ENCODE data around the gene P2RX2. TPM values are rescaled to one million over a fixed set of nuclear protein-coding genes. Genes with fewer than 3 reads are reported as not detected.

The P2RX2 gene
- total RNA-seq, 4 donors from 2014 or later = 0.74 to 2.8 TPM; not detected in 2

DNA sequence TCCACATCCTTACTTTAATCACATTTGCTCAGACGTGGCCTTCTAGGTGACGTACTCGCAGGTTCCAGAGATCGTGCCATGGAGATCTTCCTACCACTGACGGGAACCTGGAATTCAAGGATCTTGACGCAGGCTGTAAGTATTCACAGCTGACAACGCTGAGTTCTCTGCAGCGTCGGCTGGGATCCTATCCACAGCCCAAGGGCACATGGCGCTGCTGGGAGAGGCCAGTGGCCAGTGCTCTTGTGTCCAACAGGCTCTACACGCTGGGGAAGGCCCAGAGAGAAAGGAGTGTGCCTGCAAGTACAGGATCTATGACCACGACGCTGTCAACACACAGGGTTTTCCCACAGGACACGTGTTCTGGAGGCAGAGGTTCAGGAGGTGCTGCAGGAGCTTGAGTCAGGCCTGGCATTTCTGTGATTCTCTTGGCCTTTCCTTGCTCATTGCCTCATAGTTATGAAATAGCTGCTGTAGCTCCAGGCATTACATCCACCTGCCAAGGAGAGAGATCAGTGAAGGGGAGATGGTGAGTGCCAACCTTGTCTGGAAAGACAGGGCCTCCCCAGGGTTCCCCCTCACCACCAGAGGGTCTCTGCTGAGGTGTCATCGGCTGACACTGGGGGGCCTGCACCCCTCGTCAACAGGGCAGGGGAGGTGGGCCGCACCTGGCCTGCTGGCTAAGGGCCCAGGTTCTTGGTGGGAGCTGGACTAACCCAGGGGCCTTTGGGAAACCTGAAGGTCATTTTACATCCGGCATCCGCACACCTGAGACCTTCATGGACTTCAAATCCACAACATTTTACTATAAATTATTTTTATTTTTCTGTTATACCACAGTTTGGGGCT is 29.5 kb upstream of the P2RX2 start:
- ATAC-seq (ENCODE audit: low FRiP score) (no peak), DNase-seq (ENCODE audit: low spot score) (no peak)
- TF ChIP-seq CTCF (IDR thresholded peaks at IDR 0.05) = no peak

- TF ChIP-seq CTCF (IDR thresholded peaks at IDR 0.05) = no peak
- DNase-seq (ENCODE audit: low spot score) = no peak
- ATAC-seq (ENCODE audit: low FRiP score) = no peak
These were observed 27.3 kb upstream of the P2RX2 start for GRCh38 chr12:132591107-132591935.

GRCh38 chr12:132592282-132592970 is 26.1 kb upstream of the P2RX2 start:
- no peak for DNase-seq (ENCODE audit: low spot score)
- no peak for ATAC-seq (ENCODE audit: low FRiP score)

DNA sequence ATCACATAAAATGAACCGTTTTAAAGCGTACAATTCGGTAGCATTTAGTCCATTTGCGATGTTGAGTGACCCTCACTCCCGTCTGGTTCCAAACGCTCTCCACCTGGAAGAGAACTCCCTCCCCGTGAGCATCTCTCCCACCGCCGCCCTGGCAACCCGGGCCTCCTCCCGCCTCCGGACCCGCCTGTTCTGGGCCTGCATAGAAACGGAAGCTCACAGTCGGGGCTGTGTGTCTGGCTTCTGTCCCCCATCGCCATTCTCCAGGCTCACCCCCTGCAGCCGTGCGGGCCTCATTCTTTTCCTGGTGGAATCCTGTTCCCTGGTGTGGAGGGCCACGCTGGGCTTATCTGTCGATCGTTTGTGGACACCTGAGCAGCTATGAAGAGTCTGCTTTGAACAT is 25.5 kb upstream of the P2RX2 start:
- ATAC-seq (ENCODE audit: low FRiP score) (no peak), DNase-seq (ENCODE audit: low spot score) (no peak)

More at GRCh38 chr12:132592282-132592970, 26.1 kb upstream of the P2RX2 start:
- no peak for TF ChIP-seq CTCF (IDR thresholded peaks at IDR 0.05)

DNA sequence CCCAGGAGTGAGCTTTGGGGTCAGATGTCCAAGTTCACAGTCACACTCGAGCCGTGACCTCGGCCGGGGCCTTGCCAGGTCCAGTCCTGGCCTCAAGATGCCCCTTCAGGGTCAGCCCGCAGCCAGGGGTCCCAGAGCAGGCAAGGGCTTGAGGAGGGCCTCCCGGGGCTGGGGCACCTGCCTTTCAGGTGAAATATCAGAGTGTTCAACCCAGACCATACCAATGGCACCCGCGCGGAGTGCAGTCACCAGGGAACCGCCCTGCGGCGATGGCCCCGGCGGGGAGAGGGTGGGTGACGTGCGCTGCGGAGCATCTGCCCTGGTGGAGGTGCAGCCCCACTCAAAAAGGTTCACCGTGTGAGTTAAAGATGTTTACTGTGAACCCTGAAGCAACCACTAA is 25.1 kb upstream of the P2RX2 start:
- ATAC-seq (ENCODE audit: low FRiP score) (no peak), DNase-seq (ENCODE audit: low spot score) (no peak)
- TF ChIP-seq CTCF (IDR thresholded peaks at IDR 0.05) = no peak

More for the DNA sequence above, 25.5 kb upstream of the P2RX2 start:
- TF ChIP-seq CTCF (IDR thresholded peaks at IDR 0.05) = no peak

DNA sequence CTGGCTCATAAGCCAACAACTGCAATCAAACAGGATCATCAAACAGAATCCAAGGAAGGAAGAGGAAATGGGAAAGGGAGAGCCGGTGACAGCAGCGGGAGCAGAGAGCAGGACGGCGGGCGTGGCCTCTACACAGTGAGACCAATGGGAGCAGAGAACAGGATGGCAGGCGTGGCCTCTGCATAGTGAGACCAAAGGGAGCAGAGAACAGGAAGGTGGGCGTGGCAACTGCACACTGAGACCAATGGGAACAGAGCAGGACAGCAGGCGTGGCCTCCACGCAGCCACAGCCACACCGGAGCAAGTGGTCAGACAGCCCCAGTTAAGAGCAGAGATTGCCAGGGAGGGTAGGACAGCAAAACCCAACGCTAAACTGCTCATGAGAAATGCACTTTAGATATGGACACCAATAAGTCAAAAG is 24.6 kb upstream of the P2RX2 start:
- DNase-seq (ENCODE audit: low spot score) (peak; percentile 86), ATAC-seq (ENCODE audit: low FRiP score) (peak; percentile 96)
- no peak for TF ChIP-seq CTCF (IDR thresholded peaks at IDR 0.05)

All from omental fat pad (tissue), 4 donors.